Lung microvascular endothelial cell (primary cell): ENCODE data around the gene CCNK. TPM values are rescaled to one million over a fixed set of nuclear protein-coding genes. Genes with fewer than 3 reads are reported as not detected.
A peak's percentile ranks its signal among the peaks of the same experiment; 100 is the strongest.

ENCODE experiments used
- DNase-seq, 2 donors: peaks; one replicate each; pipeline versions ENCODE4 v3.0.0 to v3.0.0-alpha.2; 2010; ENCODE audit warnings: low read depth in 2 of 2
- total RNA-seq: library from RNA; depleted of rRNA; stranded (reverse); fragments of >200 nt; gene quantifications from 2 replicates; pipeline ENCODE4 v1.2.1, GENCODE V29; 2014

Gene CCNK
- total RNA-seq: 25.6 and 28.1 TPM in 2 replicates

- DNase-seq: peak; percentile 100
These were observed at the start of gene CCNK for GRCh38 chr14:99480917-99481744. TSS of gene CCNK (plus strand) at chr14:99481409. CDS start at chr14:99492678, 11,269 bp downstream.

GRCh38 chr14:99431986-99432385, 49.2 kb upstream of the CCNK start:
- no peak for DNase-seq

GRCh38 chr14:99432485-99432884, 48.7 kb upstream of the CCNK start:
- no peak for DNase-seq

GRCh38 chr14:99435327-99435726, 45.9 kb upstream of the CCNK start:
- no peak for DNase-seq

- peak; percentile 59 to 76 for DNase-seq
These were observed 44.7 kb upstream of the CCNK start for GRCh38 chr14:99436247-99437180.

GRCh38 chr14:99437706-99438105, 43.5 kb upstream of the CCNK start:
- no peak for DNase-seq

- no peak for DNase-seq
These were observed 40.9 kb upstream of the CCNK start for GRCh38 chr14:99440278-99440677.

- DNase-seq: no peak
These were observed 39.9 kb upstream of the CCNK start for GRCh38 chr14:99441157-99441870.

GRCh38 chr14:99441918-99442317, 39.3 kb upstream of the CCNK start:
- DNase-seq: no peak

- no peak for DNase-seq
These were observed 35.3 kb upstream of the CCNK start for GRCh38 chr14:99445931-99446330.

GRCh38 chr14:99447739-99448138, 33.5 kb upstream of the CCNK start:
- no peak for DNase-seq

GRCh38 chr14:99450266-99450665, 30.9 kb upstream of the CCNK start:
- no peak for DNase-seq

GRCh38 chr14:99451234-99451633, 30.0 kb upstream of the CCNK start:
- DNase-seq: no peak

GRCh38 chr14:99452968-99453367, 28.2 kb upstream of the CCNK start:
- DNase-seq: no peak

GRCh38 chr14:99454246-99454645, 27.0 kb upstream of the CCNK start:
- DNase-seq: no peak

GRCh38 chr14:99459481-99460100, 21.6 kb upstream of the CCNK start:
- no peak for DNase-seq

- DNase-seq: no peak
These were observed 20.4 kb upstream of the CCNK start for GRCh38 chr14:99460793-99461192.

GRCh38 chr14:99461411-99462085, 19.7 kb upstream of the CCNK start:
- no peak for DNase-seq

GRCh38 chr14:99462210-99462609, 19.0 kb upstream of the CCNK start:
- DNase-seq: no peak

GRCh38 chr14:99463974-99464373, 17.2 kb upstream of the CCNK start:
- no peak for DNase-seq

- no peak for DNase-seq
These were observed 15.9 kb upstream of the CCNK start for GRCh38 chr14:99465288-99465687.
